NCI-H187 treated with DMSO at 0.1 percent for 48 hours (cell line): ENCODE results near the gene PPIH.
"Not testable (repeated sequence)": the region's sequence is repeated elsewhere in the genome, so short reads cannot be mapped to it uniquely, and the experiment has no call there.

ENCODE experiments used
- DNase-seq: peaks from one replicate; lab custom pipeline; 2025; lab: John Stamatoyannopoulos, UW

The PPIH gene

GRCh38 chr1:42657981-42658876 lies at the start of gene PPIH:
Gene PPIH, plus strand, starts transcription at chr1:42658423. Its CDS starts 24 bp downstream, at chr1:42658447.
- DNase-seq, result peak; percentile 45

- DNase-seq, result no peak
Measured at GRCh38 chr1:42613803-42614131, 44.5 kb upstream of the PPIH start.

GRCh38 chr1:42618866-42619265 lies 39.4 kb upstream of the PPIH start:
- DNase-seq, result no peak

- no peak for DNase-seq
Measured at GRCh38 chr1:42620307-42620706, 37.9 kb upstream of the PPIH start.

GRCh38 chr1:42621180-42621579 lies 37.0 kb upstream of the PPIH start:
- DNase-seq, result not testable (repeated sequence)

- DNase-seq, result not testable (repeated sequence)
Measured at GRCh38 chr1:42627205-42627604, 31.0 kb upstream of the PPIH start.

GRCh38 chr1:42639116-42639515 lies 19.1 kb upstream of the PPIH start:
- DNase-seq, result no peak

- no peak for DNase-seq
Measured at GRCh38 chr1:42646056-42646455, 12.2 kb upstream of the PPIH start.

- no peak for DNase-seq
Measured at GRCh38 chr1:42657201-42657600, 1.0 kb upstream of the PPIH start.

- no peak for DNase-seq
Measured at GRCh38 chr1:42658877-42659337, 684 bp downstream of the PPIH start.

- no peak for DNase-seq
Measured at GRCh38 chr1:42660907-42661500, 2.8 kb downstream of the PPIH start.

- no peak for DNase-seq
Measured at GRCh38 chr1:42669936-42670335, 11.7 kb downstream of the PPIH start.

- no peak for DNase-seq
Measured at GRCh38 chr1:42670425-42670824, 12.2 kb downstream of the PPIH start.

GRCh38 chr1:42674214-42674613 lies 16.0 kb downstream of the PPIH start:
- DNase-seq, result no peak

- no peak for DNase-seq
Measured at GRCh38 chr1:42674682-42675081, 16.5 kb downstream of the PPIH start.

- DNase-seq, result no peak
Measured at GRCh38 chr1:42675467-42675866, 17.2 kb downstream of the PPIH start.

- no peak for DNase-seq
Measured at GRCh38 chr1:42676534-42677087, 18.4 kb downstream of the PPIH start.

GRCh38 chr1:42679364-42679983 lies 21.3 kb downstream of the PPIH start:
- DNase-seq, result no peak

- no peak for DNase-seq
Measured at GRCh38 chr1:42680055-42680454, 21.8 kb downstream of the PPIH start.

- no peak for DNase-seq
Measured at GRCh38 chr1:42680921-42681683, 22.9 kb downstream of the PPIH start.

GRCh38 chr1:42681741-42682483 lies 23.7 kb downstream of the PPIH start, which contains the start of gene YBX1:
Gene YBX1, plus strand, starts transcription at chr1:42682418. Its CDS starts 148 bp downstream, at chr1:42682566.
- peak; percentile 96 for DNase-seq
